ENCODE results near the gene LRRC27. TPM values are rescaled to one million over a fixed set of nuclear protein-coding genes. Genes with fewer than 3 reads are reported as not detected.

The LRRC27 gene
- polyA plus RNA-seq, 1 experiment = 9.2 TPM

DNA sequence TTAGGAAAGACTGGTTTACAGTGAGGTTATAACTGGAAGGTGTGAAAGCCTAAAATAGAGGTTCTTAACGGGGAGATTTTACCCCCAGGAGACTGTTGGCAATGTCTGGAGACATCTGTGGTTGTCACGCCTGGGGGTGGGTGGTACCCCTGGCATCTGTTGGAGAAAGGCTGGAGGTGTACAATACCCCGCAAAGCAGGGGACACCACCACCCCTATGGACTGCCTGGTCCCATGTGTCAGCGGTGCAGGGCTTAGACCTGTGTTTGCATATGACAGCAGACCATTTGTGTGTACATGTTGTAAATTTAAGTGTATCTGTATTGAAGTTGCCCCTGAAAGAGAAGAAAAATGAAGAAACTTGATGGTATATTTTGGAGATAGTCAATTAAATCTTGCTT is 9.8 kb downstream of the LRRC27 start:
- ChIA-PET CTCF (no interaction called here), POLR2A (no interaction called here)
- no peak overlapping the region for H3K27ac ChIP-seq (ENCODE audit: low read depth, low read length)
- no peaks in the 10 kb centered on the region; the same call in 1 of the 2 replicates for H3K9me3 ChIP-seq (ENCODE audit: control insufficient read depth, insufficient read depth, low read length)
- no peak overlapping the region for H3K4me3 ChIP-seq (ENCODE audit: low read depth, low read length)
- no peaks in the 10 kb centered on the region for H3K27me3 ChIP-seq (ENCODE audit: control insufficient read depth, insufficient read depth, low read length)
- TF ChIP-seq, protein P1, sequence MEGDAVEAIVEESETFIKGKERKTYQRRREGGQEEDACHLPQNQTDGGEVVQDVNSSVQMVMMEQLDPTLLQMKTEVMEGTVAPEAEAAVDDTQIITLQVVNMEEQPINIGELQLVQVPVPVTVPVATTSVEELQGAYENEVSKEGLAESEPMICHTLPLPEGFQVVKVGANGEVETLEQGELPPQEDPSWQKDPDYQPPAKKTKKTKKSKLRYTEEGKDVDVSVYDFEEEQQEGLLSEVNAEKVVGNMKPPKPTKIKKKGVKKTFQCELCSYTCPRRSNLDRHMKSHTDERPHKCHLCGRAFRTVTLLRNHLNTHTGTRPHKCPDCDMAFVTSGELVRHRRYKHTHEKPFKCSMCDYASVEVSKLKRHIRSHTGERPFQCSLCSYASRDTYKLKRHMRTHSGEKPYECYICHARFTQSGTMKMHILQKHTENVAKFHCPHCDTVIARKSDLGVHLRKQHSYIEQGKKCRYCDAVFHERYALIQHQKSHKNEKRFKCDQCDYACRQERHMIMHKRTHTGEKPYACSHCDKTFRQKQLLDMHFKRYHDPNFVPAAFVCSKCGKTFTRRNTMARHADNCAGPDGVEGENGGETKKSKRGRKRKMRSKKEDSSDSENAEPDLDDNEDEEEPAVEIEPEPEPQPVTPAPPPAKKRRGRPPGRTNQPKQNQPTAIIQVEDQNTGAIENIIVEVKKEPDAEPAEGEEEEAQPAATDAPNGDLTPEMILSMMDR (IDR thresholded peaks at IDR 0.05; ENCODE audit: low read depth, low read length) = no peak
- no peak for DNase-seq (ENCODE audit: low read depth, low spot score)

DNA sequence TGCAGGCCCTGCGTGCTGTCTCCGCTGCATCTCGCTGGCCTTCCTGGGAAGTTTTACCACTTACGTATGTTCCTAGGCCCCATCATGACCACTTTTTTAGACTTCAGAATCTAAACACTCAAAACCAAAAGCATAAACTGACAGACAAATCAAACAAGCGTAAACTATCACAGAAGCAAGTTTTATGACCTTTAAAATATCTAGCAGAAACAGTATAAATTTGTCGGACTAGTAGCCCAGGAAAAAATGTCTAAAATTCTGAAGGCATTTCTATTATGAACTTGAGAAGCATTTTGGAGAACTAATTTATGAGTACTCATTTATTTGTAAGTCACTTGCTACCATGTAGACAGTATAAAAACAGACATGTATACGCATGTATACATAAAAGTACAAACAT is 10.6 kb downstream of the LRRC27 start:
- H3K27me3 ChIP-seq (ENCODE audit: control insufficient read depth, insufficient read depth, low read length) = no peaks in the 10 kb centered on the region
- no peak overlapping the region for H3K4me3 ChIP-seq (ENCODE audit: low read depth, low read length)
- H3K9me3 ChIP-seq (ENCODE audit: control insufficient read depth, insufficient read depth, low read length) = no peaks in the 10 kb centered on the region; the same call in 1 of the 2 replicates
- TF ChIP-seq, protein P1 (IDR thresholded peaks at IDR 0.05; ENCODE audit: low read depth, low read length) = no peak
- CTCF ChIA-PET = interaction anchor here (1.2 kb wide), 1 partner anchor 11 kb away, joined by 3 read pairs; no protein-coding TSS in a partner anchor
- no peak for DNase-seq (ENCODE audit: low read depth, low spot score)
- no peak overlapping the region for H3K27ac ChIP-seq (ENCODE audit: low read depth, low read length)
- POLR2A ChIA-PET = no interaction called here

- Histone ChIP-seq H3K4me3 (ENCODE audit: low read depth, low read length) (no peak overlapping the region), H3K9me3 (ENCODE audit: control insufficient read depth, insufficient read depth, low read length) (no peaks in the 10 kb centered on the region; the same call in 1 of the 2 replicates), H3K27me3 (ENCODE audit: control insufficient read depth, insufficient read depth, low read length) (no peaks in the 10 kb centered on the region), H3K27ac (ENCODE audit: low read depth, low read length) (no peak overlapping the region)
- POLR2A ChIA-PET = no interaction called here
- CTCF ChIA-PET = interaction anchor here (1.0 to 1.5 kb wide), 2 partner anchors 9 to 16 kb away, joined by 3 read pairs; no protein-coding TSS in a partner anchor
- no peak for DNase-seq (ENCODE audit: low read depth, low spot score)
- TF ChIP-seq, protein P1 (IDR thresholded peaks at IDR 0.05; ENCODE audit: low read depth, low read length) = no peak
These were observed 12.4 kb downstream of the LRRC27 start for GRCh38 chr10:132344386-132344785.

- POLR2A ChIA-PET = no interaction called here
- no peak overlapping the region for H3K27ac ChIP-seq (ENCODE audit: low read depth, low read length)
- CTCF ChIA-PET = interaction anchor here (1.5 kb wide), 1 partner anchor 15 kb away, joined by 3 read pairs; no protein-coding TSS in a partner anchor
- TF ChIP-seq, protein P1 (IDR thresholded peaks at IDR 0.05; ENCODE audit: low read depth, low read length) = no peak
- H3K27me3 ChIP-seq (ENCODE audit: control insufficient read depth, insufficient read depth, low read length) = no peaks in the 10 kb centered on the region
- no peaks in the 10 kb centered on the region; the same call in 1 of the 2 replicates for H3K9me3 ChIP-seq (ENCODE audit: control insufficient read depth, insufficient read depth, low read length)
- no peak for DNase-seq (ENCODE audit: low read depth, low spot score)
- H3K4me3 ChIP-seq (ENCODE audit: low read depth, low read length) = no peak overlapping the region
These were observed 13.4 kb downstream of the LRRC27 start for GRCh38 chr10:132345345-132345744.

DNA sequence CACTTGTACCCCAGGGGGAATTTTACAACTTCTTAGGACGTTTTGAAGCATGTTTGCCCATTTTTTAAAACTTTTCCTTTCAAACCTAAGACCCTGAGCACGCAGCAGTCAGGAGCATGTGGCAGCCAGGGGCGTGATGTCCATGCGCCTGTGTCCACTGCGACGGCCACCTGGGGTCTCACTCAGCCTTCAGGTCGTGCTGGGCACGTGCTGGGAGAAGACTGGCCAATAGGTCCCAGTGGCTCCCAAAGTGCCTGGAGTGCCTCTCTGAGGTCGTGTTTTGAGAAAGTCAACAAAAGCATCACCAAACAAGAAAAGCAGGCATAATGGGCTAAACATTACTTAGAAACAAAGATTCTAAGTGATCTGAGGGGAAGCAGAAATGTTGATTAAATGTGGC is 14.8 kb downstream of the LRRC27 start:
- POLR2A ChIA-PET = no interaction called here

More for the DNA sequence above, 14.8 kb downstream of the LRRC27 start:
- H3K27me3 ChIP-seq (ENCODE audit: control insufficient read depth, insufficient read depth, low read length) = no peaks in the 10 kb centered on the region
- H3K4me3 ChIP-seq (ENCODE audit: low read depth, low read length) = no peak overlapping the region
- H3K27ac ChIP-seq (ENCODE audit: low read depth, low read length) = no peak overlapping the region
- H3K9me3 ChIP-seq (ENCODE audit: control insufficient read depth, insufficient read depth, low read length) = no peaks in the 10 kb centered on the region; the same call in 1 of the 2 replicates
- DNase-seq (ENCODE audit: low read depth, low spot score) = no peak
- TF ChIP-seq, protein P1 (IDR thresholded peaks at IDR 0.05; ENCODE audit: low read depth, low read length) = no peak
- CTCF ChIA-PET = no interaction called here
